Liver (tissue), 9 donors: ENCODE data around the gene EIF2B2. TPM values are rescaled to one million over a fixed set of nuclear protein-coding genes. Genes with fewer than 3 reads are reported as not detected.

Source experiments
- DNase-seq: peaks from one replicate; pipeline ENCODE4 v3.0.0-alpha.2; 2017; ENCODE audit warnings: low spot score
- H3K27ac ChIP-seq, 2 donors: one replicate each; pipeline ENCODE4 v1.7.0; 2013; ENCODE audit warnings: inconsistent platforms in 2 of 2, low read length in 2 of 2, control low read depth in 1 of 2, low read depth in 1 of 2, mild to moderate bottlenecking in 1 of 2
- H3K27me3 ChIP-seq, 4 donors: one replicate each; pipeline versions ENCODE4 v1.6.1 to v1.7.0; 2013; ENCODE audit warnings: low read length in 3 of 4, inconsistent platforms in 1 of 4, mild to moderate bottlenecking in 1 of 4, moderate library complexity in 1 of 4; ENCODE audit not compliant: control insufficient read depth in 4 of 4, insufficient read depth in 4 of 4
- H3K36me3 ChIP-seq, 4 donors: one replicate each; pipeline versions ENCODE4 v1.6.1 to v1.7.0; 2013; ENCODE audit warnings: low read length in 3 of 4, mild to moderate bottlenecking in 3 of 4, low read depth in 1 of 4, moderate library complexity in 1 of 4; ENCODE audit not compliant: control insufficient read depth in 4 of 4, insufficient read depth in 3 of 4
- H3K4me1 ChIP-seq, 4 donors: one replicate each; pipeline versions ENCODE4 v1.6.1 to v1.7.0; 2013; ENCODE audit warnings: low read length in 3 of 4, mild to moderate bottlenecking in 3 of 4, moderate library complexity in 1 of 4; ENCODE audit not compliant: control insufficient read depth in 4 of 4, insufficient read depth in 4 of 4
- H3K4me3 ChIP-seq, 3 donors: one replicate each; pipeline versions ENCODE4 v1.6.1 to v1.7.0; 2013; ENCODE audit warnings: low read length in 3 of 3, control low read depth in 1 of 3, low read depth in 1 of 3, mild to moderate bottlenecking in 1 of 3
- H3K9ac ChIP-seq, 2 donors: one replicate each; pipeline ENCODE4 v1.7.0; 2013; ENCODE audit warnings: low read length in 2 of 2, mild to moderate bottlenecking in 2 of 2, moderate library complexity in 2 of 2, control low read depth in 1 of 2, low read depth in 1 of 2
- H3K9me3 ChIP-seq, 4 donors: one replicate each; pipeline versions ENCODE4 v1.6.1 to v1.7.0; 2013; ENCODE audit warnings: low read length in 3 of 4; ENCODE audit not compliant: control insufficient read depth in 4 of 4
- EGR1 ChIP-seq, 2 donors: IDR thresholded peaks; 2 replicates each; pipeline ENCODE4 v1.6.1; 2016 to 2018; ENCODE audit warnings: antibody characterized with exemption in 2 of 2, low read depth in 2 of 2
- FOXA1 ChIP-seq: IDR thresholded peaks from 2 replicates; pipeline ENCODE4 v1.6.1; 2016; ENCODE audit warnings: antibody characterized with exemption
- FOXA2 ChIP-seq: IDR thresholded peaks from 2 replicates; pipeline ENCODE4 v1.6.1; 2016; ENCODE audit warnings: antibody characterized with exemption
- GABPA ChIP-seq, 2 donors: IDR thresholded peaks in 1 of 2; conservative IDR thresholded peaks in 1 of 2; 2 replicates each; pipeline ENCODE4 v1.6.1; 2016; ENCODE audit warnings: antibody characterized with exemption in 2 of 2, mild to moderate bottlenecking in 1 of 2, moderate library complexity in 1 of 2
- HNF4G ChIP-seq: IDR thresholded peaks from 2 replicates; pipeline ENCODE4 v1.6.1; 2016; ENCODE audit warnings: antibody characterized with exemption
- JUND ChIP-seq, 2 donors: IDR thresholded peaks; 2 replicates each; pipeline ENCODE4 v1.6.1; 2016; ENCODE audit warnings: antibody characterized with exemption in 2 of 2
- NR2F2 ChIP-seq: IDR thresholded peaks from 2 replicates; pipeline ENCODE4 v1.6.1; 2016; ENCODE audit warnings: antibody characterized with exemption
- RAD21 ChIP-seq, 2 donors: IDR thresholded peaks; 2 replicates each; pipeline ENCODE4 v1.6.1; 2016; ENCODE audit warnings: antibody characterized with exemption in 2 of 2, mild to moderate bottlenecking in 2 of 2
- RXRA ChIP-seq, 2 donors: IDR thresholded peaks; 2 replicates each; pipeline ENCODE4 v1.6.1; 2017 to 2018; ENCODE audit warnings: antibody characterized with exemption in 2 of 2, mild to moderate bottlenecking in 1 of 2
- SP1 ChIP-seq: IDR thresholded peaks from 2 replicates; pipeline ENCODE4 v1.6.1; 2018; ENCODE audit warnings: antibody characterized with exemption, mild to moderate bottlenecking
- TAF1 ChIP-seq: conservative IDR thresholded peaks from 2 replicates; pipeline ENCODE4 v1.6.1; 2016; ENCODE audit warnings: antibody characterized with exemption, mild to moderate bottlenecking
- YY1 ChIP-seq: IDR thresholded peaks from 2 replicates; pipeline ENCODE4 v1.6.1; 2016; ENCODE audit warnings: antibody characterized with exemption, mild to moderate bottlenecking
- WGBS: extraction: QIAGEN DNeasy Blood & Tissue Kit; methylation state at CpG from one replicate; pipeline ENCODE4 v1.1.7; 2013; 5-methylcytosine and 5-hydroxymethylcytosine counted together
- polyA plus RNA-seq, 2 donors: library from polyadenylated mRNA; stranded (reverse) in 1 of 2; unstranded in 1 of 2; fragments of 200-250 nt in 1 of 2; fragments of >200 nt in 1 of 2; fragmentation: Nextera tagmentation in 1 of 2; extraction: Ambion mirVana in 1 of 2; gene quantifications; one replicate each; pipeline versions ENCODE4 v1.2.1 to v1.2.3, GENCODE V29; 2013 to 2015
- total RNA-seq, 2 donors: library from RNA; depleted of rRNA; stranded (reverse); fragments of >200 nt; gene quantifications; one replicate each; pipeline ENCODE4 v1.2.3, GENCODE V29; 2014
- TF ChIP-seq, protein P1 (sequence below): IDR thresholded peaks from 2 replicates; pipeline ENCODE4 v1.6.1; 2016; ENCODE audit warnings: antibody characterized with exemption
- TF ChIP-seq, protein P2 (sequence below): IDR thresholded peaks from 2 replicates; pipeline ENCODE4 v1.6.1; 2016; ENCODE audit warnings: antibody characterized with exemption, mild to moderate bottlenecking
- TF ChIP-seq, protein P3 (sequence below): IDR thresholded peaks from 2 replicates; pipeline ENCODE4 v1.6.1; 2016; ENCODE audit warnings: antibody characterized with exemption
- TF ChIP-seq, protein P4 (sequence below): IDR thresholded peaks from 2 replicates; pipeline ENCODE4 v1.6.1; 2016; ENCODE audit warnings: antibody characterized with exemption
- donor health status: healthy.
- donor health status: healthy.
- donor health status: healthy.
- donor health status: healthy.
- donor health status: healthy.

Gene EIF2B2
- total and polyA plus RNA-seq, 4 donors = 16.2 to 23.6 (median 20.2) TPM

DNA sequence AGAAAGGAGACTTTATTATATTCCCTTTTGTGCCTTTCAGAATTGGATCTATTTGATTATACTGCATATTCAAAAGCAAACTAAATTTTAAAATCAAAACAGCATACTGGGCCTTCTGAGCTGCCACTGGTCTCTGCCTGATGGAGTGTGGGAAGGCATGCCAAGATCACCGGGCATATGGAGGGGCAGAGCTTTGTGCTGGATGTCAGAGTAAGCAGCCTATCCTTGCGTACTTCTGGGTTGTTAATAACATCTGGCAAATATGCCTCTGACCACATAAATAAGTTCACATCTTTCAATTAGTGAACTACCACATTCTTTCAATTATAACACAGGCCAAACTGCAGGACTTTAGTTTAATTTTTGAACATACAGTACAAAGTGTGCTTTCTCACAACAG, 30.2 kb downstream of the EIF2B2 start:
- Histone ChIP-seq H3K4me1 (no peaks in the 10 kb centered on the region), H3K36me3 (peaks cover 3 to 46% (median 29%) of the 10 kb centered on the region in 4 donors), H3K9me3 (no peaks in the 10 kb centered on the region), H3K9ac (no peak overlapping the region), H3K27ac (no peak overlapping the region), H3K4me3 (no peak overlapping the region), H3K27me3 (no peaks in the 10 kb centered on the region)
- no peak for DNase-seq
- 97% methylated on average over 2 of the region's 2 CpGs for WGBS
- TF ChIP-seq JUND (IDR thresholded peaks at IDR 0.05) (no peak), FOXA2 (no peak), RAD21 (IDR thresholded peaks at IDR 0.05) (no peak), NR2F2 (no peak), FOXA1 (no peak), EGR1 (IDR thresholded peaks at IDR 0.05; ENCODE audit: low read depth in 2 of 2) (no peak), TAF1 (no peak), HNF4G (no peak), SP1 (no peak), GABPA (IDR thresholded peaks at IDR 0.05 in 1 of 2, conservative IDR thresholded peaks at IDR 0.05 in 1 of 2) (no peak), YY1 (no peak), RXRA (IDR thresholded peaks at IDR 0.05) (no peak)
- TF ChIP-seq, protein P1, sequence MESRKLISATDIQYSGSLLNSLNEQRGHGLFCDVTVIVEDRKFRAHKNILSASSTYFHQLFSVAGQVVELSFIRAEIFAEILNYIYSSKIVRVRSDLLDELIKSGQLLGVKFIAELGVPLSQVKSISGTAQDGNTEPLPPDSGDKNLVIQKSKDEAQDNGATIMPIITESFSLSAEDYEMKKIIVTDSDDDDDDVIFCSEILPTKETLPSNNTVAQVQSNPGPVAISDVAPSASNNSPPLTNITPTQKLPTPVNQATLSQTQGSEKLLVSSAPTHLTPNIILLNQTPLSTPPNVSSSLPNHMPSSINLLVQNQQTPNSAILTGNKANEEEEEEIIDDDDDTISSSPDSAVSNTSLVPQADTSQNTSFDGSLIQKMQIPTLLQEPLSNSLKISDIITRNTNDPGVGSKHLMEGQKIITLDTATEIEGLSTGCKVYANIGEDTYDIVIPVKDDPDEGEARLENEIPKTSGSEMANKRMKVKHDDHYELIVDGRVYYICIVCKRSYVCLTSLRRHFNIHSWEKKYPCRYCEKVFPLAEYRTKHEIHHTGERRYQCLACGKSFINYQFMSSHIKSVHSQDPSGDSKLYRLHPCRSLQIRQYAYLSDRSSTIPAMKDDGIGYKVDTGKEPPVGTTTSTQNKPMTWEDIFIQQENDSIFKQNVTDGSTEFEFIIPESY = no peak
- TF ChIP-seq, protein P2, sequence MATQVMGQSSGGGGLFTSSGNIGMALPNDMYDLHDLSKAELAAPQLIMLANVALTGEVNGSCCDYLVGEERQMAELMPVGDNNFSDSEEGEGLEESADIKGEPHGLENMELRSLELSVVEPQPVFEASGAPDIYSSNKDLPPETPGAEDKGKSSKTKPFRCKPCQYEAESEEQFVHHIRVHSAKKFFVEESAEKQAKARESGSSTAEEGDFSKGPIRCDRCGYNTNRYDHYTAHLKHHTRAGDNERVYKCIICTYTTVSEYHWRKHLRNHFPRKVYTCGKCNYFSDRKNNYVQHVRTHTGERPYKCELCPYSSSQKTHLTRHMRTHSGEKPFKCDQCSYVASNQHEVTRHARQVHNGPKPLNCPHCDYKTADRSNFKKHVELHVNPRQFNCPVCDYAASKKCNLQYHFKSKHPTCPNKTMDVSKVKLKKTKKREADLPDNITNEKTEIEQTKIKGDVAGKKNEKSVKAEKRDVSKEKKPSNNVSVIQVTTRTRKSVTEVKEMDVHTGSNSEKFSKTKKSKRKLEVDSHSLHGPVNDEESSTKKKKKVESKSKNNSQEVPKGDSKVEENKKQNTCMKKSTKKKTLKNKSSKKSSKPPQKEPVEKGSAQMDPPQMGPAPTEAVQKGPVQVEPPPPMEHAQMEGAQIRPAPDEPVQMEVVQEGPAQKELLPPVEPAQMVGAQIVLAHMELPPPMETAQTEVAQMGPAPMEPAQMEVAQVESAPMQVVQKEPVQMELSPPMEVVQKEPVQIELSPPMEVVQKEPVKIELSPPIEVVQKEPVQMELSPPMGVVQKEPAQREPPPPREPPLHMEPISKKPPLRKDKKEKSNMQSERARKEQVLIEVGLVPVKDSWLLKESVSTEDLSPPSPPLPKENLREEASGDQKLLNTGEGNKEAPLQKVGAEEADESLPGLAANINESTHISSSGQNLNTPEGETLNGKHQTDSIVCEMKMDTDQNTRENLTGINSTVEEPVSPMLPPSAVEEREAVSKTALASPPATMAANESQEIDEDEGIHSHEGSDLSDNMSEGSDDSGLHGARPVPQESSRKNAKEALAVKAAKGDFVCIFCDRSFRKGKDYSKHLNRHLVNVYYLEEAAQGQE = no peak
- TF ChIP-seq, protein P3, sequence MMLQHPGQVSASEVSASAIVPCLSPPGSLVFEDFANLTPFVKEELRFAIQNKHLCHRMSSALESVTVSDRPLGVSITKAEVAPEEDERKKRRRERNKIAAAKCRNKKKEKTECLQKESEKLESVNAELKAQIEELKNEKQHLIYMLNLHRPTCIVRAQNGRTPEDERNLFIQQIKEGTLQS = no peak
- TF ChIP-seq, protein P4, sequence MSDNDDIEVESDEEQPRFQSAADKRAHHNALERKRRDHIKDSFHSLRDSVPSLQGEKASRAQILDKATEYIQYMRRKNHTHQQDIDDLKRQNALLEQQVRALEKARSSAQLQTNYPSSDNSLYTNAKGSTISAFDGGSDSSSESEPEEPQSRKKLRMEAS = no peak

DNA sequence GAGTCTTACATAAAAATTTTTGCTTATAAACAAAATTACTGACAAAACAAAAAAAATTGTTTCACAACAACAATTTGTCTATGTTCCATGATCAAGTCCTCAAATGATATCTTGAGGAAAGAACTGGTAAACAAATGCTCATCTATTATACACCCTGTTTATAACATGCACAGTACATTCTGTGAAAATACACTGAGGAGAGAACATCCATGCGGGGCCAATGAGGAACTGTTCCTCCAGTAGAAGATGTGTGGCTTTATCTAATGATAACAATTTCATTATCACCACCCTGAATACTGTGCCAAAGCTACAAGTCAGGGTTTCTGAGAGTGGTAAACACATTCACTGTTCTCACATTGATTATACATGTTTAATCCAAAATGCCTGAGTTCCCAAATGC, 37.8 kb downstream of the EIF2B2 start:
- Histone ChIP-seq H3K27me3 (no peaks in the 10 kb centered on the region), H3K9me3 (no peaks in the 10 kb centered on the region), H3K36me3 (peaks cover 2 to 10% (median 5%) of the 10 kb centered on the region in 4 donors), H3K9ac (no peak overlapping the region), H3K4me3 (no peak overlapping the region), H3K27ac (no peak overlapping the region), H3K4me1 (peaks cover 10 to 25% (median 13%) of the 10 kb centered on the region in 4 donors)
- TF ChIP-seq, protein P3 = no peak
- DNase-seq = no peak
- 76% methylated on average over 1 of the region's 1 CpG for WGBS
